WTC11 (cell line): ENCODE results near the gene SPAG4. TPM values are rescaled to one million over a fixed set of nuclear protein-coding genes. Genes with fewer than 3 reads are reported as not detected.

Experiments
- ATAC-seq: fragments of 200-7000 bp; cut with Tn5 transposase; 2 replicates; pipeline ENCODE4 v1.10.0; 2021; ENCODE audit warnings: mild to moderate bottlenecking, moderate library complexity
- CTCF ChIA-PET: fragments of 300-600 bp; sonication (Branson Sonifier 250); formaldehyde crosslinking; loops from one replicate; lab custom pipeline; 2021; ENCODE audit warnings: antibody characterized with exemption; lab: Charles Lee
- POLR2A ChIA-PET: fragments of 350-600 bp; sonication (Branson Sonifier 250); formaldehyde crosslinking; loops from one replicate; lab custom pipeline; 2021; ENCODE audit warnings: antibody characterized with exemption; lab: Charles Lee
- DNase-seq: peaks from one replicate; pipeline ENCODE4 v3.0.0; 2021; ENCODE audit warnings: low spot score
- H3K27ac Mint-ChIP-seq: 2 replicates; pipeline ENCODE4 v1.8.0; 2021; ENCODE audit warnings: mixed read lengths
- H3K27me3 Mint-ChIP-seq: 2 replicates; pipeline ENCODE4 v1.8.0; 2021; ENCODE audit warnings: low read depth, mild to moderate bottlenecking, moderate library complexity, mixed read lengths
- H3K36me3 Mint-ChIP-seq: 2 replicates; pipeline ENCODE4 v1.8.0; 2021; ENCODE audit warnings: mixed read lengths
- H3K4me1 Mint-ChIP-seq: 2 replicates; pipeline ENCODE4 v1.8.0; 2022; ENCODE audit warnings: mixed read lengths
- H3K4me3 Mint-ChIP-seq: 2 replicates; pipeline ENCODE4 v1.8.0; 2021; ENCODE audit warnings: mild to moderate bottlenecking, moderate library complexity, mixed read lengths
- H3K9me3 Mint-ChIP-seq: 2 replicates; pipeline ENCODE4 v1.8.0; 2021; ENCODE audit warnings: mixed read lengths
- ELF4 ChIP-seq: sonication (generic); formaldehyde crosslinking; IDR thresholded peaks from 2 replicates; pipeline ENCODE4 v1.8.1; 2022; ENCODE audit warnings: low read depth, mild to moderate bottlenecking, moderate library complexity, missing genetic modification reagents
- ETV6 ChIP-seq: sonication (generic); formaldehyde crosslinking; IDR thresholded peaks from 2 replicates; pipeline ENCODE4 v1.8.1; 2022; ENCODE audit warnings: mild to moderate bottlenecking, missing genetic modification reagents
- FOXP1 ChIP-seq: sonication (generic); formaldehyde crosslinking; IDR thresholded peaks from 2 replicates; pipeline ENCODE4 v1.8.0; 2022; ENCODE audit warnings: missing genetic modification reagents, mild to moderate bottlenecking, moderate library complexity, borderline replicate concordance
- GABPB1 ChIP-seq: sonication (generic); formaldehyde crosslinking; IDR thresholded peaks from 2 replicates; pipeline ENCODE4 v1.8.1; 2023; ENCODE audit warnings: mild to moderate bottlenecking, missing genetic modification reagents
- KAT7 ChIP-seq: sonication (generic); formaldehyde crosslinking; IDR thresholded peaks from 2 replicates; pipeline ENCODE4 v1.8.1; 2023; ENCODE audit warnings: missing genetic modification reagents, mild to moderate bottlenecking, borderline replicate concordance
- NFYB ChIP-seq: sonication (generic); formaldehyde crosslinking; conservative IDR thresholded peaks from 2 replicates; pipeline ENCODE4 v1.8.0; 2022; ENCODE audit warnings: low read depth, missing genetic modification reagents
- NR1H2 ChIP-seq: sonication (generic); formaldehyde crosslinking; IDR thresholded peaks from 2 replicates; pipeline ENCODE4 v1.9.0; 2021; ENCODE audit warnings: mild to moderate bottlenecking, moderate library complexity, missing genetic modification reagents
- NR3C1 ChIP-seq: sonication (generic); formaldehyde crosslinking; conservative IDR thresholded peaks from 2 replicates; pipeline ENCODE4 v1.8.1; 2023; ENCODE audit warnings: low read depth, mild to moderate bottlenecking, missing genetic modification reagents
- TCF7 ChIP-seq: sonication (generic); formaldehyde crosslinking; IDR thresholded peaks from 2 replicates; pipeline ENCODE4 v1.8.0; 2022; ENCODE audit warnings: mild to moderate bottlenecking, low read depth, missing genetic modification reagents, moderate library complexity
- ZNF263 ChIP-seq: sonication (generic); formaldehyde crosslinking; IDR thresholded peaks from 2 replicates; pipeline ENCODE4 v1.8.1; 2022; ENCODE audit warnings: low read depth, mild to moderate bottlenecking, moderate library complexity, missing genetic modification reagents
- ZNF423 ChIP-seq: fragments of 250-450 bp; sonication (Bioruptor Pico); IDR thresholded peaks from 2 replicates; pipeline ENCODE4 v2.1.2; 2022; ENCODE audit warnings: mild to moderate bottlenecking, moderate library complexity
- total RNA-seq: library from RNA; stranded (reverse); gene quantifications from 3 replicates; pipeline ENCODE4 v1.2.3, GENCODE V29; 2021
- TF ChIP-seq, protein P1 (sequence below): sonication (generic); formaldehyde crosslinking; IDR thresholded peaks from 2 replicates; pipeline ENCODE4 v1.8.1; 2022; ENCODE audit warnings: mild to moderate bottlenecking, moderate library complexity, missing genetic modification reagents
- TF ChIP-seq, protein P2 (sequence below): sonication (generic); formaldehyde crosslinking; IDR thresholded peaks from 2 replicates; pipeline ENCODE4 v1.8.0; 2022; ENCODE audit warnings: missing genetic modification reagents
- TF ChIP-seq, protein P3 (sequence below): sonication (generic); formaldehyde crosslinking; conservative IDR thresholded peaks from 2 replicates; pipeline ENCODE4 v1.8.1; 2022; ENCODE audit warnings: mild to moderate bottlenecking, missing genetic modification reagents
- TF ChIP-seq, protein P4 (sequence below): sonication (generic); formaldehyde crosslinking; IDR thresholded peaks from 2 replicates; pipeline ENCODE4 v1.8.1; 2022; ENCODE audit warnings: low read depth, mild to moderate bottlenecking, moderate library complexity, missing genetic modification reagents, borderline replicate concordance
- TF ChIP-seq, protein P5 (sequence below): fragments of 250-450 bp; sonication (Bioruptor Pico); IDR thresholded peaks from 2 replicates; pipeline ENCODE4 v1.9.0; 2021; ENCODE audit warnings: moderate library complexity, mild to moderate bottlenecking, inconsistent platforms, borderline replicate concordance
- TF ChIP-seq, protein P6 (sequence below): sonication (generic); formaldehyde crosslinking; IDR thresholded peaks from 2 replicates; pipeline ENCODE4 v1.8.1; 2023; ENCODE audit warnings: mild to moderate bottlenecking, missing genetic modification reagents
- TF ChIP-seq, protein P7 (sequence below): sonication (generic); formaldehyde crosslinking; IDR thresholded peaks from 2 replicates; pipeline ENCODE4 v1.8.0; 2022; ENCODE audit warnings: mild to moderate bottlenecking, missing genetic modification reagents
- TF ChIP-seq, protein P8 (sequence below): sonication (generic); formaldehyde crosslinking; conservative IDR thresholded peaks from 2 replicates; pipeline ENCODE4 v1.8.1; 2023; ENCODE audit warnings: mild to moderate bottlenecking, low read depth, missing genetic modification reagents, moderate library complexity

The SPAG4 gene
- total RNA-seq, 1 experiment from 2014 or later: 3.5 TPM

DNA sequence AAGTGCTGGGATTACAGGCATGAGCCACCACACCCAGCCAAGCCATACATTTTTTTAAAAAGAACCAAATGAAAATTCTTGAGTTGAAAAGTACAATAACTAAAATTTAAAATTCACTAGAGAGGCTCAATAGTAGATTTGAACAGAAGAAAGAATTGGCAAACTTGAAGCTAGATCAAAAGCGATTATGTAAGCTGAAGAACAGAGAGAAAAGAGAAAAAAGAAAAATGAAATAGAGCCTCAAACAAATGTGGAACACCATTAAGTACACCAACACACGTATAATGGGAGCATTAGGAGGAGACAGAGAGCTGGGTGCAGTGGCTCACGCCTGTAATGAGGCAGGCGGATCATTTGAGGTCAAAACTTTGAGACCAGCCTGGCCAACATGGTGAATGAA lies 42.8 kb upstream of the SPAG4 start:
- POLR2A ChIA-PET: no interaction called here

DNA sequence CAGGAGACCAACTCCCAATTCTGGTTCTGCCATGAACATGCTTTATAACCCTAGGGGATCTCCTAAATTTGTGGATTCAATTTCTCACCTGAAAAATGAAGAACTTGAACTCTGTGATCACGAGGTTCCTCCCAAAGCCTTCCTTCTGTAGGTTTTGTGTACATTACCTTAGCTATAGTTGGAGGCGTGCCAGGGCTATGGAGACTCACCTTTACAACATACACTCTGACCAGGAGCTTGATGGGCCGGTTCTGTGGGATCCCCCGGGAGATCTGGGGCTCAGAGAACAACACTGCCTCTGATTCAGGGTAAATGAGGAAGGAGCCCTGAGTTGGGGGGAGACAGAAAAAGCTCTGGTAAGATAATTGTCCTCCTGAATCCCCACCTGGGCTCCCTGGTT lies 39.7 kb upstream of the SPAG4 start:
- Mint-ChIP-seq H3K9me3 (peaks cover 9% of the 10 kb centered on the region), H3K27me3 (peaks cover 12% of the 10 kb centered on the region), H3K36me3 (peaks cover 7% of the 10 kb centered on the region; the same call in 1 of the 2 replicates), H3K4me1 (no peaks in the 10 kb centered on the region), H3K27ac (no peak overlapping the region), H3K4me3 (no peak overlapping the region)
- ChIA-PET CTCF (no interaction called here), POLR2A (no interaction called here)
- DNase-seq: no peak
- TF ChIP-seq, protein P1, sequence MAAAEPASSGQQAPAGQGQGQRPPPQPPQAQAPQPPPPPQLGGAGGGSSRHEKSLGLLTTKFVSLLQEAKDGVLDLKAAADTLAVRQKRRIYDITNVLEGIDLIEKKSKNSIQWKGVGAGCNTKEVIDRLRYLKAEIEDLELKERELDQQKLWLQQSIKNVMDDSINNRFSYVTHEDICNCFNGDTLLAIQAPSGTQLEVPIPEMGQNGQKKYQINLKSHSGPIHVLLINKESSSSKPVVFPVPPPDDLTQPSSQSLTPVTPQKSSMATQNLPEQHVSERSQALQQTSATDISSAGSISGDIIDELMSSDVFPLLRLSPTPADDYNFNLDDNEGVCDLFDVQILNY (CRISPR knock-in tag): no peak
- TF ChIP-seq NR1H2 (CRISPR knock-in tag): no peak
- ATAC-seq: no peak

More for the DNA sequence above, 42.8 kb upstream of the SPAG4 start:
- DNase-seq (no peak), ATAC-seq (no peak)
- Mint-ChIP-seq H3K27ac (no peak overlapping the region), H3K27me3 (peaks cover 12% of the 10 kb centered on the region), H3K36me3 (peaks cover 7% of the 10 kb centered on the region; the same call in 1 of the 2 replicates), H3K4me3 (no peak overlapping the region), H3K4me1 (no peaks in the 10 kb centered on the region), H3K9me3 (peaks cover 9% of the 10 kb centered on the region)
- CTCF ChIA-PET: interaction anchor here (1.1 kb wide), 1 partner anchor 12 kb away, joined by 5 read pairs; no protein-coding TSS in a partner anchor
- TF ChIP-seq, protein P2, sequence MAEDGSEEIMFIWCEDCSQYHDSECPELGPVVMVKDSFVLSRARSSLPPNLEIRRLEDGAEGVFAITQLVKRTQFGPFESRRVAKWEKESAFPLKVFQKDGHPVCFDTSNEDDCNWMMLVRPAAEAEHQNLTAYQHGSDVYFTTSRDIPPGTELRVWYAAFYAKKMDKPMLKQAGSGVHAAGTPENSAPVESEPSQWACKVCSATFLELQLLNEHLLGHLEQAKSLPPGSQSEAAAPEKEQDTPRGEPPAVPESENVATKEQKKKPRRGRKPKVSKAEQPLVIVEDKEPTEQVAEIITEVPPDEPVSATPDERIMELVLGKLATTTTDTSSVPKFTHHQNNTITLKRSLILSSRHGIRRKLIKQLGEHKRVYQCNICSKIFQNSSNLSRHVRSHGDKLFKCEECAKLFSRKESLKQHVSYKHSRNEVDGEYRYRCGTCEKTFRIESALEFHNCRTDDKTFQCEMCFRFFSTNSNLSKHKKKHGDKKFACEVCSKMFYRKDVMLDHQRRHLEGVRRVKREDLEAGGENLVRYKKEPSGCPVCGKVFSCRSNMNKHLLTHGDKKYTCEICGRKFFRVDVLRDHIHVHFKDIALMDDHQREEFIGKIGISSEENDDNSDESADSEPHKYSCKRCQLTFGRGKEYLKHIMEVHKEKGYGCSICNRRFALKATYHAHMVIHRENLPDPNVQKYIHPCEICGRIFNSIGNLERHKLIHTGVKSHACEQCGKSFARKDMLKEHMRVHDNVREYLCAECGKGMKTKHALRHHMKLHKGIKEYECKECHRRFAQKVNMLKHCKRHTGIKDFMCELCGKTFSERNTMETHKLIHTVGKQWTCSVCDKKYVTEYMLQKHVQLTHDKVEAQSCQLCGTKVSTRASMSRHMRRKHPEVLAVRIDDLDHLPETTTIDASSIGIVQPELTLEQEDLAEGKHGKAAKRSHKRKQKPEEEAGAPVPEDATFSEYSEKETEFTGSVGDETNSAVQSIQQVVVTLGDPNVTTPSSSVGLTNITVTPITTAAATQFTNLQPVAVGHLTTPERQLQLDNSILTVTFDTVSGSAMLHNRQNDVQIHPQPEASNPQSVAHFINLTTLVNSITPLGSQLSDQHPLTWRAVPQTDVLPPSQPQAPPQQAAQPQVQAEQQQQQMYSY: no peak
- no peak for TF ChIP-seq NFYB
- TF ChIP-seq, protein P3, sequence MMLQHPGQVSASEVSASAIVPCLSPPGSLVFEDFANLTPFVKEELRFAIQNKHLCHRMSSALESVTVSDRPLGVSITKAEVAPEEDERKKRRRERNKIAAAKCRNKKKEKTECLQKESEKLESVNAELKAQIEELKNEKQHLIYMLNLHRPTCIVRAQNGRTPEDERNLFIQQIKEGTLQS (CRISPR knock-in tag): no peak

DNA sequence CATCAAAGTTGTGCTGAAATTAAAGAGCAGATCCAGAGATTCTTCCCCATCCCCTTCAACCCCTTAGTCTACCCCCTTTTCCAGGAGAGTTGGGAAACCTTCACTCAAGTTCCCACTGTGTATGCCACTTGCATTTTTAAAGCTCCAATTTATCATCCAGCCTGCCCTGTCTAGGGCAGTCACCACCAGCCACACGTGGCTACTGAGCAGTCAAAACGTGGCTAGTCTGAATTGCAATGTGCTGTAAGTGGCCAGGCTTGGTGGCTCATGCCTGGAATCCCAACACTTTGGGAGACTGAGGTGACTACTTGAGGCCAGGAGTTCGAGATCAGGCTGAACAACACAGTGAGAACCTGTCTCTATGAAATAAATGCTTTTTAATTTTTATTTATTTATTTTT lies 38.8 kb upstream of the SPAG4 start:
- no peak overlapping the region for H3K27ac Mint-ChIP-seq
- TF ChIP-seq TCF7 (CRISPR knock-in tag) (no peak), ELF4 (CRISPR knock-in tag) (no peak), ETV6 (CRISPR knock-in tag) (no peak), KAT7 (CRISPR knock-in tag) (no peak), FOXP1 (CRISPR knock-in tag) (no peak), ZNF263 (no peak), ZNF423 (CRISPR knock-in tag) (no peak), NR3C1 (CRISPR knock-in tag) (no peak), GABPB1 (no peak)
- TF ChIP-seq, protein P4, sequence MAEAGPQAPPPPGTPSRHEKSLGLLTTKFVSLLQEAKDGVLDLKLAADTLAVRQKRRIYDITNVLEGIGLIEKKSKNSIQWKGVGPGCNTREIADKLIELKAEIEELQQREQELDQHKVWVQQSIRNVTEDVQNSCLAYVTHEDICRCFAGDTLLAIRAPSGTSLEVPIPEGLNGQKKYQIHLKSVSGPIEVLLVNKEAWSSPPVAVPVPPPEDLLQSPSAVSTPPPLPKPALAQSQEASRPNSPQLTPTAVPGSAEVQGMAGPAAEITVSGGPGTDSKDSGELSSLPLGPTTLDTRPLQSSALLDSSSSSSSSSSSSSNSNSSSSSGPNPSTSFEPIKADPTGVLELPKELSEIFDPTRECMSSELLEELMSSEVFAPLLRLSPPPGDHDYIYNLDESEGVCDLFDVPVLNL (CRISPR knock-in tag): no peak
- TF ChIP-seq, protein P1 (CRISPR knock-in tag): no peak
- TF ChIP-seq, protein P5, sequence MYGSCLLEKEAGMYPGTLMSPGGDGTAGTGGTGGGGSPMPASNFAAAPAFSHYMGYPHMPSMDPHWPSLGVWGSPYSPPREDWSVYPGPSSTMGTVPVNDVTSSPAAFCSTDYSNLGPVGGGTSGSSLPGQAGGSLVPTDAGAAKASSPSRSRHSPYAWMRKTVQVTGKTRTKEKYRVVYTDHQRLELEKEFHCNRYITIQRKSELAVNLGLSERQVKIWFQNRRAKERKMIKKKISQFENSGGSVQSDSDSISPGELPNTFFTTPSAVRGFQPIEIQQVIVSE: no peak
- TF ChIP-seq, protein P6, sequence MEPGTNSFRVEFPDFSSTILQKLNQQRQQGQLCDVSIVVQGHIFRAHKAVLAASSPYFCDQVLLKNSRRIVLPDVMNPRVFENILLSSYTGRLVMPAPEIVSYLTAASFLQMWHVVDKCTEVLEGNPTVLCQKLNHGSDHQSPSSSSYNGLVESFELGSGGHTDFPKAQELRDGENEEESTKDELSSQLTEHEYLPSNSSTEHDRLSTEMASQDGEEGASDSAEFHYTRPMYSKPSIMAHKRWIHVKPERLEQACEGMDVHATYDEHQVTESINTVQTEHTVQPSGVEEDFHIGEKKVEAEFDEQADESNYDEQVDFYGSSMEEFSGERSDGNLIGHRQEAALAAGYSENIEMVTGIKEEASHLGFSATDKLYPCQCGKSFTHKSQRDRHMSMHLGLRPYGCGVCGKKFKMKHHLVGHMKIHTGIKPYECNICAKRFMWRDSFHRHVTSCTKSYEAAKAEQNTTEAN: no peak
- TF ChIP-seq, protein P7, sequence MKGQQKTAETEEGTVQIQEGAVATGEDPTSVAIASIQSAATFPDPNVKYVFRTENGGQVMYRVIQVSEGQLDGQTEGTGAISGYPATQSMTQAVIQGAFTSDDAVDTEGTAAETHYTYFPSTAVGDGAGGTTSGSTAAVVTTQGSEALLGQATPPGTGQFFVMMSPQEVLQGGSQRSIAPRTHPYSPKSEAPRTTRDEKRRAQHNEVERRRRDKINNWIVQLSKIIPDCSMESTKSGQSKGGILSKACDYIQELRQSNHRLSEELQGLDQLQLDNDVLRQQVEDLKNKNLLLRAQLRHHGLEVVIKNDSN: no peak
- TF ChIP-seq, protein P8, sequence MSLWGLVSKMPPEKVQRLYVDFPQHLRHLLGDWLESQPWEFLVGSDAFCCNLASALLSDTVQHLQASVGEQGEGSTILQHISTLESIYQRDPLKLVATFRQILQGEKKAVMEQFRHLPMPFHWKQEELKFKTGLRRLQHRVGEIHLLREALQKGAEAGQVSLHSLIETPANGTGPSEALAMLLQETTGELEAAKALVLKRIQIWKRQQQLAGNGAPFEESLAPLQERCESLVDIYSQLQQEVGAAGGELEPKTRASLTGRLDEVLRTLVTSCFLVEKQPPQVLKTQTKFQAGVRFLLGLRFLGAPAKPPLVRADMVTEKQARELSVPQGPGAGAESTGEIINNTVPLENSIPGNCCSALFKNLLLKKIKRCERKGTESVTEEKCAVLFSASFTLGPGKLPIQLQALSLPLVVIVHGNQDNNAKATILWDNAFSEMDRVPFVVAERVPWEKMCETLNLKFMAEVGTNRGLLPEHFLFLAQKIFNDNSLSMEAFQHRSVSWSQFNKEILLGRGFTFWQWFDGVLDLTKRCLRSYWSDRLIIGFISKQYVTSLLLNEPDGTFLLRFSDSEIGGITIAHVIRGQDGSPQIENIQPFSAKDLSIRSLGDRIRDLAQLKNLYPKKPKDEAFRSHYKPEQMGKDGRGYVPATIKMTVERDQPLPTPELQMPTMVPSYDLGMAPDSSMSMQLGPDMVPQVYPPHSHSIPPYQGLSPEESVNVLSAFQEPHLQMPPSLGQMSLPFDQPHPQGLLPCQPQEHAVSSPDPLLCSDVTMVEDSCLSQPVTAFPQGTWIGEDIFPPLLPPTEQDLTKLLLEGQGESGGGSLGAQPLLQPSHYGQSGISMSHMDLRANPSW (CRISPR knock-in tag): no peak
- TF ChIP-seq, all 79 proteins: peak for 0
- ChIA-PET CTCF (no interaction called here), POLR2A (no interaction called here)
- ATAC-seq: no peak
- peaks cover 10% of the 10 kb centered on the region for H3K27me3 Mint-ChIP-seq
- peaks cover 7% of the 10 kb centered on the region; the same call in 1 of the 2 replicates for H3K36me3 Mint-ChIP-seq
- DNase-seq: no peak
- peaks cover 15% of the 10 kb centered on the region for H3K9me3 Mint-ChIP-seq
- H3K4me3 Mint-ChIP-seq: no peak overlapping the region
- no peaks in the 10 kb centered on the region for H3K4me1 Mint-ChIP-seq
